H9 (cell line): ENCODE measurements around the gene ALX4. TPM values are rescaled to one million over a fixed set of nuclear protein-coding genes. Genes with fewer than 3 reads are reported as not detected.

Experiments
- DNase-seq: peaks from one replicate; pipeline ENCODE4 v3.0.0-alpha.2; 2017
- H2AFZ ChIP-seq: one replicate; pipeline ENCODE4 v1.6.1; 2013; ENCODE audit warnings: mild to moderate bottlenecking, low read length, control low read depth, moderate library complexity
- H2AK5ac ChIP-seq: 2 replicates; pipeline ENCODE4 v1.6.1; 2013; ENCODE audit warnings: low read length, control low read depth, mixed read lengths; ENCODE audit not compliant: insufficient read length
- H2BK120ac ChIP-seq: one replicate; pipeline ENCODE4 v1.6.1; 2013; ENCODE audit warnings: low read depth, mild to moderate bottlenecking, low read length, control low read depth, inconsistent platforms; ENCODE audit not compliant: poor library complexity, severe bottlenecking
- H2BK12ac ChIP-seq: 2 replicates; pipeline ENCODE4 v1.6.1; 2013; ENCODE audit warnings: low read length, control low read depth, mixed read lengths, low read depth; ENCODE audit not compliant: insufficient read length
- H2BK15ac ChIP-seq: 2 replicates; pipeline ENCODE4 v1.6.1; 2013; ENCODE audit warnings: low read depth, low read length, control low read depth
- H2BK20ac ChIP-seq: one replicate; pipeline ENCODE4 v1.6.1; 2013; ENCODE audit warnings: low read depth, mild to moderate bottlenecking, low read length, control low read depth, inconsistent platforms; ENCODE audit not compliant: poor library complexity, severe bottlenecking
- H2BK5ac ChIP-seq: 2 replicates; pipeline ENCODE4 v1.6.1; 2013; ENCODE audit warnings: low read length, control low read depth, mixed read lengths; ENCODE audit not compliant: insufficient read length
- H3K14ac ChIP-seq: 2 replicates; pipeline ENCODE4 v1.6.1; 2013; ENCODE audit warnings: low read length, control low read depth; ENCODE audit not compliant: insufficient read depth
- H3K18ac ChIP-seq: 2 replicates; pipeline ENCODE4 v1.6.1; 2013; ENCODE audit warnings: low read depth, mild to moderate bottlenecking, mixed read lengths, low read length, control low read depth; ENCODE audit not compliant: insufficient read length
- H3K23ac ChIP-seq: 2 replicates; pipeline ENCODE4 v1.6.1; 2013; ENCODE audit warnings: low read length, control low read depth, mixed read lengths, low read depth; ENCODE audit not compliant: insufficient read length
- H3K23me2 ChIP-seq: 2 replicates; pipeline ENCODE4 v1.6.1; 2013; ENCODE audit warnings: low read depth, mild to moderate bottlenecking, mixed read lengths, low read length, control low read depth; ENCODE audit not compliant: insufficient read length, poor library complexity, severe bottlenecking
- H3K27ac ChIP-seq: 2 replicates; pipeline ENCODE4 v1.5.1; 2013; ENCODE audit warnings: low read length, control low read depth, mixed read lengths, low read depth; ENCODE audit not compliant: insufficient read length
- H3K27me3 ChIP-seq: 2 replicates; pipeline ENCODE4 v1.6.1; 2013; ENCODE audit warnings: low read length, control low read depth, inconsistent platforms; ENCODE audit not compliant: insufficient read depth
- H3K4ac ChIP-seq: 2 replicates; pipeline ENCODE4 v1.6.1; 2013; ENCODE audit warnings: low read depth, mild to moderate bottlenecking, control low read depth, inconsistent platforms, low read length, moderate library complexity
- H3K4me1 ChIP-seq: 2 replicates; pipeline ENCODE4 v1.6.1; 2013; ENCODE audit warnings: low read length, control low read depth, inconsistent platforms; ENCODE audit not compliant: insufficient read depth
- H3K4me2 ChIP-seq: 2 replicates; pipeline ENCODE4 v1.6.1; 2013; ENCODE audit warnings: low read length, control low read depth, mixed read lengths; ENCODE audit not compliant: insufficient read length, insufficient read depth
- H3K56ac ChIP-seq: 2 replicates; pipeline ENCODE4 v1.6.1; 2013; ENCODE audit warnings: low read depth, mild to moderate bottlenecking, mixed read lengths, low read length, control low read depth; ENCODE audit not compliant: insufficient read length
- H3K79me1 ChIP-seq: 2 replicates; pipeline ENCODE4 v1.6.1; 2013; ENCODE audit warnings: low read depth, mild to moderate bottlenecking, moderate library complexity, low read length, control low read depth, inconsistent platforms; ENCODE audit not compliant: insufficient read depth, poor library complexity, severe bottlenecking
- H3K79me2 ChIP-seq: 2 replicates; pipeline ENCODE4 v1.6.1; 2013; ENCODE audit warnings: low read length, control low read depth, inconsistent platforms; ENCODE audit not compliant: insufficient read depth
- H3K9ac ChIP-seq: 2 replicates; pipeline ENCODE4 v1.6.1; 2013; ENCODE audit warnings: low read length, control low read depth, mixed read lengths; ENCODE audit not compliant: insufficient read length; ENCODE audit errors: extremely low read depth
- H3K9me3 ChIP-seq: one replicate; pipeline ENCODE4 v1.6.1; 2013; ENCODE audit warnings: low read depth, low read length, inconsistent platforms; ENCODE audit not compliant: control insufficient read depth
- H3T11ph ChIP-seq: one replicate; pipeline ENCODE4 v1.6.1; 2013; ENCODE audit warnings: mild to moderate bottlenecking, low read length, control low read depth, inconsistent platforms
- H4K20me1 ChIP-seq: one replicate; pipeline ENCODE4 v1.6.1; 2013; ENCODE audit not compliant: control insufficient read depth, insufficient read length, insufficient read depth
- H4K5ac ChIP-seq: 2 replicates; pipeline ENCODE4 v1.6.1; 2013; ENCODE audit warnings: low read depth, mild to moderate bottlenecking, mixed read lengths, low read length, control low read depth; ENCODE audit not compliant: insufficient read length
- H4K8ac ChIP-seq: replicated peaks from 2 replicates; pipeline ENCODE4 v1.6.1; 2013; ENCODE audit warnings: low read length, control low read depth, mixed read lengths, low read depth; ENCODE audit not compliant: insufficient read length
- H4K91ac ChIP-seq: 2 replicates; pipeline ENCODE4 v1.6.1; 2013; ENCODE audit warnings: low read depth, mild to moderate bottlenecking, moderate library complexity, mixed read lengths, low read length, control low read depth; ENCODE audit not compliant: insufficient read length
- H3K27ac Mint-ChIP-seq, 3 experiments: 2 replicates in 2 of 3; 3 replicates in 1 of 3; pipeline ENCODE4 v1.8.0; 2020 to 2021; ENCODE audit warnings: mixed read lengths in 3 of 3, mild to moderate bottlenecking in 1 of 3, moderate library complexity in 1 of 3
- H3K27me3 Mint-ChIP-seq: 2 replicates; pipeline ENCODE4 v1.8.0; 2021; ENCODE audit warnings: low read depth, mild to moderate bottlenecking, moderate library complexity, mixed read lengths
- H3K36me3 Mint-ChIP-seq, 3 experiments: 2 replicates in 2 of 3; 3 replicates in 1 of 3; pipeline ENCODE4 v1.8.0; 2020 to 2021; ENCODE audit warnings: low read depth in 3 of 3, mixed read lengths in 3 of 3; ENCODE audit not compliant: insufficient read depth in 1 of 3
- H3K4me1 Mint-ChIP-seq, 2 experiments: 2 replicates each; pipeline ENCODE4 v1.8.0; 2020; ENCODE audit warnings: mixed read lengths in 2 of 2
- H3K4me3 Mint-ChIP-seq, 2 experiments: 2 replicates in 1 of 2; 3 replicates in 1 of 2; pipeline ENCODE4 v1.8.0; 2020 to 2021; ENCODE audit warnings: mild to moderate bottlenecking in 2 of 2, mixed read lengths in 2 of 2, moderate library complexity in 1 of 2
- H3K9me3 Mint-ChIP-seq, 2 experiments: 2 replicates in 1 of 2; 3 replicates in 1 of 2; pipeline ENCODE4 v1.8.0; 2020; ENCODE audit warnings: mild to moderate bottlenecking in 2 of 2, mixed read lengths in 2 of 2, moderate library complexity in 1 of 2
- CTCF ChIP-seq: fragments of 200-600 bp; sonication (generic); conservative IDR thresholded peaks from 3 replicates; pipeline ENCODE4 v1.8.0; 2021; ENCODE audit warnings: antibody characterized with exemption, mild to moderate bottlenecking
- WGBS: extraction: QIAGEN DNeasy Blood & Tissue Kit; methylation state at CpG from one replicate; pipeline ENCODE4 v1.1.7; 2013; ENCODE audit warnings: missing lambda C conversion rate, low lambda C conversion rate, mixed read lengths; ENCODE audit not compliant: insufficient read length; ENCODE audit errors: extremely low coverage; 5-methylcytosine and 5-hydroxymethylcytosine counted together
- total RNA-seq: library from RNA; stranded (reverse); gene quantifications from 2 replicates; pipeline ENCODE4 v1.2.1, GENCODE V29; 2021

Gene ALX4
- total RNA-seq, 1 experiment from 2014 or later: not detected

GRCh38 chr11:44342616-44343015 is 32.7 kb upstream of the ALX4 start:
- no peak overlapping the region for H3K4ac ChIP-seq
- no peak for DNase-seq
- H3K14ac ChIP-seq: no peak overlapping the region
- Mint-ChIP-seq H3K36me3 (no peaks in the 10 kb centered on the region), H3K4me3 (no peak overlapping the region), H3K27ac (no peak overlapping the region), H3K9me3 (no peaks in the 10 kb centered on the region; a peak in 1 of 5 replicates), H3K4me1 (peaks cover 10 to 26% of the 10 kb centered on the region in 2 experiments; a peak in 3 of 4 replicates), H3K27me3 (peaks cover 27% of the 10 kb centered on the region)
- WGBS: no CpG with 5 or more reads among the region's 4 CpGs
- H2AFZ ChIP-seq: no peak overlapping the region
- H2BK15ac ChIP-seq: no peak overlapping the region
- no peak overlapping the region for H2BK20ac ChIP-seq
- no peak overlapping the region for H4K91ac ChIP-seq
- H4K5ac ChIP-seq: no peak overlapping the region
- no peak for TF ChIP-seq CTCF
- H3K79me2 ChIP-seq: no peaks in the 10 kb centered on the region
- no peak overlapping the region for H3K9ac ChIP-seq
- H3K56ac ChIP-seq: no peak overlapping the region
- H3K23ac ChIP-seq: no peak overlapping the region
- H2AK5ac ChIP-seq: no peak overlapping the region
- no peak overlapping the region for H4K8ac ChIP-seq
- no peaks in the 10 kb centered on the region for H3K9me3 ChIP-seq
- H3K4me1 ChIP-seq: no peaks in the 10 kb centered on the region
- H4K20me1 ChIP-seq: no peaks in the 10 kb centered on the region
- H3K4me2 ChIP-seq: no peak overlapping the region
- no peak overlapping the region for H2BK120ac ChIP-seq
- H3K27me3 ChIP-seq: peaks cover 3% of the 10 kb centered on the region; the same call in 1 of the 2 replicates
- no peak overlapping the region for H3T11ph ChIP-seq
- no peak overlapping the region for H2BK12ac ChIP-seq
- H2BK5ac ChIP-seq: no peak overlapping the region
- H3K79me1 ChIP-seq: no peaks in the 10 kb centered on the region
- no peak overlapping the region for H3K27ac ChIP-seq
- no peaks in the 10 kb centered on the region for H3K23me2 ChIP-seq
- no peak overlapping the region for H3K18ac ChIP-seq
